WERI-Rb-1 (cell line): ENCODE data around the gene RARB.

Experiments used
- DNase-seq: peaks from one replicate; pipeline ENCODE4 v3.0.0-alpha.2; 2020
- H3K27ac ChIP-seq: fragments of 250-450 bp; sonication (Bioruptor Pico); 2 replicates; pipeline ENCODE4 v1.5.1; 2020; ENCODE audit warnings: mild to moderate bottlenecking, moderate library complexity
- H3K27me3 ChIP-seq: fragments of 250-450 bp; sonication (Bioruptor Pico); 2 replicates; pipeline ENCODE4 v1.5.1; 2021; ENCODE audit warnings: mild to moderate bottlenecking, low read depth, moderate library complexity; ENCODE audit not compliant: insufficient read depth, severe bottlenecking
- H3K36me3 ChIP-seq: fragments of 250-450 bp; sonication (Bioruptor Pico); 2 replicates; pipeline ENCODE4 v1.5.1; 2020; ENCODE audit warnings: mild to moderate bottlenecking, moderate library complexity
- H3K4me3 ChIP-seq: 2 replicates; pipeline ENCODE4 v1.5.1; 2011; ENCODE audit warnings: low read depth, mild to moderate bottlenecking, control low read depth, low read length
- H3K9me3 ChIP-seq: fragments of 250-450 bp; sonication (Bioruptor Pico); 2 replicates; pipeline ENCODE4 v1.5.1; 2021; ENCODE audit warnings: mild to moderate bottlenecking, moderate library complexity; ENCODE audit not compliant: severe bottlenecking
- TF ChIP-seq, protein P1 (sequence below): IDR thresholded peaks from 2 replicates; pipeline ENCODE4 v1.5.1; 2011; ENCODE audit warnings: low read depth, mild to moderate bottlenecking, control low read depth, inconsistent platforms, low read length

The RARB gene

DNA sequence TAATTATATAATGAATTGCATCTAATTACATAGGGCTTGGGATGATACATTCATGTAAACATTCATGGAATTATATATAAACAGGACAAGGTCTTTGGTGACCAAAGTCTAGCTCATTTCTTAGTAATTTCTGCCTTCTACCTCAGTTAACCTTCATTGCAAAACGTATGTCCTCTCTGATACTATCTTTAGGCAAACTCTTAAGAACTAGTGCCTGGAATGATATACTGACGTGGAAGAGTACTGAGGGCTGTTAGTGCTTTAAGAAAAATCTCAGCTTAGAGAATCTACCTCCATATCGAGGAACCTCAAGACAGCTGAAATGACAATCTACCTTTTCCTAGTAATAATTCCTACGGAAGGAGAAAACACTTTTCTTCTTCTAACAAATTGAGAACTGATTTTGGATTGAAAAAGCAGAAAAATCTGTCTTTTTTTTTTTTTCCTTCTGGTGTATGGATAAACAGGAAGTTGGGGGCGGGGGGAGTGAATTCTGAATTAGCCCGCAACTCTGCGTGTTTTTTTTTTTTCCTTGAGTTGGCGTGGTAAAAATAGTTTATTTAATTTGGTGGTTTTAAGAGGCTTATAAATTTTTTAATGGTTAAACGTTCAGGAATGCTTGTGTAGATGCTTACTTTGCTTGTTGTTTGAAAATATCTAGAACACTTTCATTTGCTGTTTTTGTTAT is 43.2 kb downstream of the RARB start:
- Histone ChIP-seq H3K27ac (no peak overlapping the region), H3K4me3 (no peak overlapping the region), H3K9me3 (no peaks in the 10 kb centered on the region), H3K27me3 (no peaks in the 10 kb centered on the region), H3K36me3 (no peaks in the 10 kb centered on the region)
- no peak for DNase-seq
- TF ChIP-seq, protein P1, sequence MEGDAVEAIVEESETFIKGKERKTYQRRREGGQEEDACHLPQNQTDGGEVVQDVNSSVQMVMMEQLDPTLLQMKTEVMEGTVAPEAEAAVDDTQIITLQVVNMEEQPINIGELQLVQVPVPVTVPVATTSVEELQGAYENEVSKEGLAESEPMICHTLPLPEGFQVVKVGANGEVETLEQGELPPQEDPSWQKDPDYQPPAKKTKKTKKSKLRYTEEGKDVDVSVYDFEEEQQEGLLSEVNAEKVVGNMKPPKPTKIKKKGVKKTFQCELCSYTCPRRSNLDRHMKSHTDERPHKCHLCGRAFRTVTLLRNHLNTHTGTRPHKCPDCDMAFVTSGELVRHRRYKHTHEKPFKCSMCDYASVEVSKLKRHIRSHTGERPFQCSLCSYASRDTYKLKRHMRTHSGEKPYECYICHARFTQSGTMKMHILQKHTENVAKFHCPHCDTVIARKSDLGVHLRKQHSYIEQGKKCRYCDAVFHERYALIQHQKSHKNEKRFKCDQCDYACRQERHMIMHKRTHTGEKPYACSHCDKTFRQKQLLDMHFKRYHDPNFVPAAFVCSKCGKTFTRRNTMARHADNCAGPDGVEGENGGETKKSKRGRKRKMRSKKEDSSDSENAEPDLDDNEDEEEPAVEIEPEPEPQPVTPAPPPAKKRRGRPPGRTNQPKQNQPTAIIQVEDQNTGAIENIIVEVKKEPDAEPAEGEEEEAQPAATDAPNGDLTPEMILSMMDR: no peak

DNA sequence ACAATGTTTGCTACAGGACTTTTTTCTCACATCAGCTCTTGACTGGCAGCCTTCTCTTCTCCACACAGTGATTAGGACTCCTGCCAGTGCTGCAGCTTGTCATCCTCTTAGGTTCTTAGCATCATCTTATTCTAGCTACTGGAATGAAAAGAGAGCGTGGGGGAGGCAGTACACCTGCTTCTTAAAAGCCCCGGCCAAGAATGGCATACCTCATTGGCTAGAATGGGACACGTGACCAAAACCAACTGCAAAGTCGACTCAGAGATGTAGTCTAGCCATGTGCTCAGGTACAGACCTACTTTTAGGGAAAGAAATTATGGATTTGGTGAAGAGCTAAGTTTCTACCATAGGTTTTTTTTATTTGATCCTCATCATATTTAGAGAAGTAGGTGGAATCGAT is 44.1 kb downstream of the RARB start:
- H3K9me3 ChIP-seq: no peaks in the 10 kb centered on the region
- no peak for DNase-seq
- H3K27me3 ChIP-seq: no peaks in the 10 kb centered on the region
- H3K27ac ChIP-seq: no peak overlapping the region
- H3K4me3 ChIP-seq: no peak overlapping the region
- TF ChIP-seq, protein P1: no peak
- no peaks in the 10 kb centered on the region for H3K36me3 ChIP-seq

DNA sequence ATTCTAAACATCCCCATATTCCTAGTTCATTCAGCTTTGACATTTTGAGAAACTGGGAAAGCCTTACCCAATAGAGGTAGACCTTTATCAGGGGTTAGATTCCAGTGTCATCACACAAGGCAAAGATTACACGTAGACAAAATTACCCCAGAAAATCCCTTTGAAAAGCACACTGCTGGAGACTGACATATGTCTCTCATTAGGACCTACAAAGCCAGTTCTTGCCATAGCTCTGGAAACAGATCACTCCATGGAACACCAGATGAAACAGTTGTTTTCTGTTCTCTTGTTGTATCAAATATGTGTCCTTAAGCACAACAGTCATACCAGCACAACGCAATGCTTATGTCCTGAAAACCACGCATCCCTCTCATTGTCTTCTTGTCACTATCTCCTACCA is 44.7 kb downstream of the RARB start:
- TF ChIP-seq, protein P1: no peak
- DNase-seq: no peak
- no peak overlapping the region for H3K27ac ChIP-seq

DNA sequence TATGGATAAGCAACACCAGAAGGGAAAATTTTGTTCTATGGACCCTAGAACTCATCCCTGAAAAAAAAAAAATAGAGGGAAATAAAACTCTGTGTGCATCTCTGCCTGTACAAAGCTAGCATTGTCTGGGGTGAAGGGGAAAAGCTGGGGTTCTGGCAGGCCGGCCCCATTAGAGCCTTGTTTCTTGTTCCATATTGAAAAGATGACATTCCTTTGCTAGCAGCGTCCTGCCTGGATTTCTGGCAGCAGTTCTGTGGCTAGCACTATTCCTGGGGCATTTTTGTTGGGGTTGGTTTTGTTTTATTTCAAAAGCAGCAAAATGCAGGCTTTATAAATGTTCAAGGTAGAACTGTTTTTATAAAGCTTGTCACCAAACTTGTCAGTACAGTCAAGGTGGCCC is 45.2 kb downstream of the RARB start:
- Histone ChIP-seq H3K27ac (no peak overlapping the region), H3K4me3 (no peak overlapping the region), H3K9me3 (no peaks in the 10 kb centered on the region), H3K36me3 (no peaks in the 10 kb centered on the region), H3K27me3 (no peaks in the 10 kb centered on the region)
- DNase-seq: no peak
- TF ChIP-seq, protein P1: no peak

More for the DNA sequence above, 44.7 kb downstream of the RARB start:
- Histone ChIP-seq H3K4me3 (no peak overlapping the region), H3K9me3 (no peaks in the 10 kb centered on the region), H3K36me3 (no peaks in the 10 kb centered on the region), H3K27me3 (no peaks in the 10 kb centered on the region)

DNA sequence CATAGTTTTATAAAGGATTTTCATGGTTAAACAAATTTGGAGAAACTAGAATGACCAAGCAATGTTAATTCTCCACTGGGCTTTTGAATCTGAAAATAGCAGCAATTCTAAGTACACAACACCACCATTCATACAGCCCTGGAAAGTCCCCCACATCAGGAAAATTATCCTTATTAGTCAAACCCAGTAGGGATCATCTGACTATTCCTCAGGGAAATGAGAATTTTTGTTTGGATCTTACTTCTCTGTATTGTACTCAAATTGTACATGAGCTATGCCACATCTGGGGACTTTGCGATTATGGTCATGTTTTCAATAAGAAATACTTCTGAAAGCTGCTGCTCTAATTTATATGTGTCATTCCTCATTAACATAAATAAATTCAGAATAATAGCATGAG is 46.0 kb downstream of the RARB start:
- Histone ChIP-seq H3K9me3 (no peaks in the 10 kb centered on the region), H3K4me3 (no peak overlapping the region), H3K27me3 (no peaks in the 10 kb centered on the region), H3K27ac (no peak overlapping the region), H3K36me3 (no peaks in the 10 kb centered on the region)
- no peak for DNase-seq
- TF ChIP-seq, protein P1: no peak

DNA sequence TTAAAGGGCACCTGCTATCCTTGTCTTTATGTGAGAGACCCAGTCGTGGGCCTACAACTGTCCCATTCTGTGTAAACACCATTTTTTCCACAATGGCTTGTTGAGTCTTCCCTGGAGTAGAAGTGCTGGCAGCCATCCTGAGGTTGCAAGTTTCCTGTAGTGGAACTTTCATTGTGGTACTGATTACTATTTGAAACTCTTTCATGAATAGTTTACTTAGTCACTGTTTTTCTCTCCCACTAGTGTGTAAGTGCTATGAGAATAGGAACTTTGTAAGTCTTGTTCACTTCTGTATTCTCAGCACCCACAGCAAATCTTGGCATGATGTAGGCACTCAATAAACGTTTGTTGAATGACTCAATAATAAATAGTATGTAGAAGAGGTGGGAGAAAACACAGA is 48.6 kb downstream of the RARB start:
- TF ChIP-seq, protein P1: no peak

More for the DNA sequence above, 48.6 kb downstream of the RARB start:
- DNase-seq: no peak
- H3K4me3 ChIP-seq: no peak overlapping the region
- no peaks in the 10 kb centered on the region for H3K36me3 ChIP-seq
- no peak overlapping the region for H3K27ac ChIP-seq
- H3K9me3 ChIP-seq: no peaks in the 10 kb centered on the region
- no peaks in the 10 kb centered on the region for H3K27me3 ChIP-seq
